DOHH2 (cell line): Measurements from ENCODE around the gene TBCE.

Experiments
- H3F3A ChIP-seq: fragments of 200-600 bp; sonication (generic), shearing (Covaris generic); 2 replicates; pipeline ENCODE4 v1.6.0; 2016; ENCODE audit warnings: antibody characterized with exemption, mild to moderate bottlenecking; ENCODE audit not compliant: control insufficient read depth, insufficient read depth
- H3K27ac ChIP-seq: fragments of 200-600 bp; sonication (generic); 2 replicates; pipeline ENCODE4 v1.5.1; 2014; ENCODE audit warnings: low read depth, mild to moderate bottlenecking, low read length, moderate library complexity
- H3K27me3 ChIP-seq: fragments of 200-600 bp; sonication (generic); 2 replicates; pipeline ENCODE4 v1.6.1; 2014; ENCODE audit warnings: mild to moderate bottlenecking, low read length, mixed read lengths; ENCODE audit not compliant: control insufficient read depth
- H3K36me3 ChIP-seq: fragments of 200-600 bp; sonication (generic); 2 replicates; pipeline ENCODE4 v1.6.1; 2014; ENCODE audit warnings: mild to moderate bottlenecking, low read length, moderate library complexity, mixed read lengths; ENCODE audit not compliant: control insufficient read depth
- H3K4me1 ChIP-seq: fragments of 200-600 bp; sonication (generic); 2 replicates; pipeline ENCODE4 v1.6.1; 2014; ENCODE audit warnings: mild to moderate bottlenecking, low read length, mixed read lengths; ENCODE audit not compliant: control insufficient read depth
- H3K4me2 ChIP-seq: fragments of 200-600 bp; sonication (generic); 2 replicates; pipeline ENCODE4 v1.6.0; 2014; ENCODE audit warnings: mild to moderate bottlenecking, low read length, moderate library complexity
- H3K4me3 ChIP-seq: fragments of 200-600 bp; sonication (generic); 2 replicates; pipeline ENCODE4 v1.5.1; 2014; ENCODE audit warnings: mild to moderate bottlenecking, low read length, mixed read lengths
- H3K79me2 ChIP-seq: fragments of 200-600 bp; sonication (generic); 2 replicates; pipeline ENCODE4 v1.6.1; 2014; ENCODE audit warnings: mild to moderate bottlenecking, low read length, mixed read lengths; ENCODE audit not compliant: control insufficient read depth
- H3K9me2 ChIP-seq: fragments of 200-600 bp; sonication (generic); replicated peaks from 2 replicates; pipeline ENCODE4 v1.6.1; 2014; ENCODE audit warnings: mild to moderate bottlenecking, low read length, mixed read lengths; ENCODE audit not compliant: control insufficient read depth
- H3K9me3 ChIP-seq: fragments of 200-600 bp; sonication (generic); 2 replicates; pipeline ENCODE4 v1.6.1; 2014; ENCODE audit warnings: antibody characterized with exemption, low read length, mixed read lengths; ENCODE audit not compliant: control insufficient read depth, insufficient read depth
- H4K20me1 ChIP-seq: fragments of 200-600 bp; sonication (generic); 2 replicates; pipeline ENCODE4 v1.6.0; 2014; ENCODE audit warnings: low read depth, mild to moderate bottlenecking, antibody characterized with exemption, low read length, moderate library complexity; ENCODE audit not compliant: control insufficient read depth, insufficient read depth
- EZH2phosphoT487 ChIP-seq: fragments of 200-600 bp; sonication (generic); IDR thresholded peaks from 2 replicates; pipeline ENCODE4 v1.6.1; 2017; ENCODE audit warnings: borderline replicate concordance, mild to moderate bottlenecking, antibody characterized with exemption, low read length, moderate library complexity, mixed read lengths
- TF ChIP-seq, protein P1 (sequence below): fragments of 200-600 bp; sonication (generic); IDR thresholded peaks from one replicate; pipeline ENCODE4 v1.5.1; 2014; ENCODE audit warnings: antibody characterized with exemption, mild to moderate bottlenecking, low read depth, low read length; ENCODE audit not compliant: poor library complexity, severe bottlenecking

The TBCE gene

DNA sequence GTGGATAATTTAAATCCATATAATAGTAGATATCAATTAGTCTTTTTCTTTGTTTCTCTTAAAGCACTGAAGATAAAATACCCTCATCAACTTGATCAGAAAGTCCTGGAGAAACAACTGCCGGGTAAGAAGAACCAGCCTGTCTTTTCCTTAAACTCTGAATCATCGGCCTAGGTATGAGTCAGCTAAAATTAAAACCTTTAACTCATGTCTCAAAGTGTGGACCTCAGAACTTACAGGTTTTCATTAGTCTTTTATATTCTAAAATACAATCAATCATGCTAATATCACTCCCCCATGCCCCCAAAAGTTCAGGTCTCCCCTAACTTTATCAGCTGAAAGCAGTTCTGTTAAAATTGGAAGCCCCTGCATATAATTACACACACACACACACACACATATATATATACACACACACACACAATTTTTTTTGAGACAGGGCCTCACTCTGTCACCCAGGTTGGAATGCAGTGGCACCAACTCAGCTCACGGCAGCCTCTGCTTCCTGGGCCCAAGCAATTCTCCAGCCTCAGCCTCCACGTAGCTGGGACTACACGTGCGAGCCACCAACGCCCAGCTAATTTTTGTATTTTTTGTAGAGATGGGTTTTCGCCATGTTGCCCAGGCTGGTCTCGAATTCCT, 75.7 kb downstream of the TBCE start:
- Histone ChIP-seq H3K79me2 (no peaks in the 10 kb centered on the region), H3K9me3 (no peaks in the 10 kb centered on the region), H3K4me2 (no peak overlapping the region), H4K20me1 (no peaks in the 10 kb centered on the region), H3K27ac (no peak overlapping the region), H3K36me3 (peaks cover 30% of the 10 kb centered on the region), H3K4me1 (no peaks in the 10 kb centered on the region), H3K9me2 (no peaks in the 10 kb centered on the region), H3K27me3 (no peaks in the 10 kb centered on the region), H3K4me3 (no peak overlapping the region), H3F3A (no peaks in the 10 kb centered on the region)
- no peak for TF ChIP-seq EZH2phosphoT487
- TF ChIP-seq, protein P1, sequence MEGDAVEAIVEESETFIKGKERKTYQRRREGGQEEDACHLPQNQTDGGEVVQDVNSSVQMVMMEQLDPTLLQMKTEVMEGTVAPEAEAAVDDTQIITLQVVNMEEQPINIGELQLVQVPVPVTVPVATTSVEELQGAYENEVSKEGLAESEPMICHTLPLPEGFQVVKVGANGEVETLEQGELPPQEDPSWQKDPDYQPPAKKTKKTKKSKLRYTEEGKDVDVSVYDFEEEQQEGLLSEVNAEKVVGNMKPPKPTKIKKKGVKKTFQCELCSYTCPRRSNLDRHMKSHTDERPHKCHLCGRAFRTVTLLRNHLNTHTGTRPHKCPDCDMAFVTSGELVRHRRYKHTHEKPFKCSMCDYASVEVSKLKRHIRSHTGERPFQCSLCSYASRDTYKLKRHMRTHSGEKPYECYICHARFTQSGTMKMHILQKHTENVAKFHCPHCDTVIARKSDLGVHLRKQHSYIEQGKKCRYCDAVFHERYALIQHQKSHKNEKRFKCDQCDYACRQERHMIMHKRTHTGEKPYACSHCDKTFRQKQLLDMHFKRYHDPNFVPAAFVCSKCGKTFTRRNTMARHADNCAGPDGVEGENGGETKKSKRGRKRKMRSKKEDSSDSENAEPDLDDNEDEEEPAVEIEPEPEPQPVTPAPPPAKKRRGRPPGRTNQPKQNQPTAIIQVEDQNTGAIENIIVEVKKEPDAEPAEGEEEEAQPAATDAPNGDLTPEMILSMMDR, result no peak

DNA sequence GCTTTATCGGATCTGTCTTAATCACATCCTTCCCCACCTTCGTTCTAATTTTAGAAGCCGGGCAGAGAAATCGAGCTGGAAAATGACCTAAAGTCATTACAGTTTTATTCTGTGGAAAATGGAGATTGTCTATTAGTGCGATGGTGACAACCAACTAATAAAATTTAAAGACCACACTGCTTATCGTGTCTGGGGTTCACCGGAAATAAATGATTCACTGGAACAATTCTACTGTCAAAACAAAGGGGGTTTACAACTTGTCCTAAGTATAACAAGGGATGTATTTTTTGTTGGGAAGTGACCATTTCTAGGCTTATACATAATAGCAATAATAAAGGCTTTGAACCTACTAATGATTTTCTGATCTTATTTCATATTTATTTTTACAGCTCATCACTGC, 81.4 kb downstream of the TBCE start:
- no peak overlapping the region for H3K4me2 ChIP-seq
- no peaks in the 10 kb centered on the region for H3K27me3 ChIP-seq
- H3K4me1 ChIP-seq, result no peaks in the 10 kb centered on the region
- peaks cover 54% of the 10 kb centered on the region for H3K36me3 ChIP-seq
- no peaks in the 10 kb centered on the region for H3F3A ChIP-seq
- H4K20me1 ChIP-seq, result no peaks in the 10 kb centered on the region
- H3K9me2 ChIP-seq, result no peaks in the 10 kb centered on the region
- H3K4me3 ChIP-seq, result no peak overlapping the region
- no peak overlapping the region for H3K27ac ChIP-seq
- no peaks in the 10 kb centered on the region for H3K79me2 ChIP-seq
- no peaks in the 10 kb centered on the region for H3K9me3 ChIP-seq
- TF ChIP-seq EZH2phosphoT487, result no peak

DNA sequence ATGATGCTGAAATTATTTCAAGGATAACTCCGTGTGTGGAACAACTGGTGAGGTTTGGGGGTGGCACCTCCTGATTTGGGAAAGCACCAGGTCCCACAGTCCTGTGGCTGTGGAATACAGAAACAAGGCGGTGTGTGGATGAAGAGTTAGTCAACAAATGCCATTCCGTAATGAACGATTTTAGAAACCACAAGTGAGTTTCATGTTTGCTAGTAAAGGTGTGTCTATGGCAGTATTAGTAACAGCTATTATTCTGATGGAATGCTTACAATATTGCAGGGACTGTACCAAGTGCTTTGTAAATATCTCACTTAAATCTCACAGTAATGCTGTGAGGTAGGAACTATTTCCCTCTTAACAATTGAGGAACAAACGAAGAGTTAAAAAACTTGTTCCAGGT, 83.2 kb downstream of the TBCE start:
- no peaks in the 10 kb centered on the region for H3K9me2 ChIP-seq
- H3K36me3 ChIP-seq, result peaks cover 45% of the 10 kb centered on the region
- H3K4me2 ChIP-seq, result no peak overlapping the region
- TF ChIP-seq, protein P1, result no peak
- TF ChIP-seq EZH2phosphoT487, result no peak
- H3K9me3 ChIP-seq, result no peaks in the 10 kb centered on the region
- H3F3A ChIP-seq, result no peaks in the 10 kb centered on the region
- no peaks in the 10 kb centered on the region for H3K27me3 ChIP-seq
- H3K4me3 ChIP-seq, result no peak overlapping the region
- no peaks in the 10 kb centered on the region for H4K20me1 ChIP-seq
- H3K4me1 ChIP-seq, result no peaks in the 10 kb centered on the region
- H3K27ac ChIP-seq, result no peak overlapping the region
- no peaks in the 10 kb centered on the region for H3K79me2 ChIP-seq

DNA sequence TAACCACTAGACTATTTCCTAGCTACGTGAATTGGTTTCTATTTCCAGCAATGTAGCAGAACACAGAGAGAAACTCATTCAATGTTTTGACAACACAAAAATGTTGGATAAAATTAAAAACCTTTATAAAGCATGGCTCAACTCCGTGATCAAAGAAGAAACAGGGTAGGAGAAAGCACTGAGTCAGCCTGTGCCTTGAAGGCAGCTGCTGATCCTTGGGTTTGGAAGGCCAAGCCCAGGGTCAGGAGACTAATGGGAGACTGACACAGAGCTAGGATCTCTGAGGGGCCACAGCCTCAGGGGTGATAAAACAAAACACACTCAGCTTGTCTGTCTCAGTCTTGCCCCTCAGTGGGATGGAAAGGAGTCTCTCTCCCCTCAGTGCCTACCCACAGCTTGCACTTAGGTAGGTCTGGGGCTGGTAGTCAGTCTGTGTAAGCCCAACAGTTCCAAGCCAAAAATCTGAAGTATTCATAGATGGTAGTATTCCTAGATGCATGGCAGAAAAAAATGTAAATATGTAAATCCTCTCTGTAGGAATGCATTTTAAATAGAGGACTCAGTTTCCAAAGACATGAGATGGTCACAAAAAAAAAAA, 83.8 kb downstream of the TBCE start:
- Histone ChIP-seq H3K4me3 (no peak overlapping the region), H3F3A (no peaks in the 10 kb centered on the region), H3K36me3 (peaks cover 45% of the 10 kb centered on the region), H3K27me3 (no peaks in the 10 kb centered on the region), H3K9me3 (no peaks in the 10 kb centered on the region), H3K27ac (no peak overlapping the region), H3K79me2 (no peaks in the 10 kb centered on the region), H4K20me1 (no peaks in the 10 kb centered on the region), H3K4me1 (no peaks in the 10 kb centered on the region), H3K9me2 (no peaks in the 10 kb centered on the region), H3K4me2 (no peak overlapping the region)
- TF ChIP-seq EZH2phosphoT487, result no peak
- TF ChIP-seq, protein P1, result no peak
